ENCODE results near the gene ZBED5.

The ZBED5 gene

DNA sequence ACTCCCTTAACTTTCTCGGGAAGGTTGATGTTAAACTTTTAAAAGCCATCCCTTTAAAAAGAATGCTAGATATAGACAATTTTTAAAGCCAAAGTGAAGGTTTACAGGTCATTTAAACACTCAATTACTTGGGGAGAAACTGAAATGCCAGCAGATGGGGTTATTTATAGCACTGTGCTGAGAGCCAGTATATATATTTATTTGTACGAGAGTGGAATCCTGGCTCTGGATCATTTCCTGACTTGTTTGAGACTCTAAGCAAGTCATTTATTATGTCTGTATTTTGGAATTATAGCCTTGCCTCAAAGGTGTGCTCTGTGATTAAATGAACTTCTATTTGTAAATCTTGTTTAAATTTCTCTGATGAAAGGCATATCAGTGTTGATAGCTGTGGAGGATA lies 6.8 kb upstream of the ZBED5 start:
- DNase-seq (ENCODE audit: insufficient read length, low spot score), result no peak
- FAIRE-seq, result no peak
- TF ChIP-seq POLR2A (IDR thresholded peaks at IDR 0.05; ENCODE audit: low read depth, low read length), result no peak

DNA sequence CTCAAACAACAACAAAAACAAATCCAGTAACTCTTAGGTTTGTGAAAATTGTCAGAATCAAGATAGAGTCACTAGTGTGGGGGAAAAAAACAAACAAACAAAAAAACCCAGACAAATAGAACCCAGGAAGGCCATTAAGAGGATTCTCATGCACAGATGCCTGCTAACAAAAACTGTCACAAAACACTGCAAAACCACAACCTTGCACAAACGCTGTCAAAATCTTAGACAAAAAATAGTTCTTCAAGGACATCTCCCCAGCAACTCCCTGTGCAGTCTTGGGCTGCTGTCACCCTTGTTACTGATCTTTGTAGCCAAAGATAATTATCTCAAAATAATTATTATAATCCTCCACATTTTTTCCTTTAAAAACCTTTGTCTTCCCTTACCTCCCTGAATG lies 4.6 kb upstream of the ZBED5 start:
- no peak for DNase-seq (ENCODE audit: insufficient read length, low spot score)
- no peak for TF ChIP-seq POLR2A (IDR thresholded peaks at IDR 0.05; ENCODE audit: low read depth, low read length)
- no peak for FAIRE-seq

DNA sequence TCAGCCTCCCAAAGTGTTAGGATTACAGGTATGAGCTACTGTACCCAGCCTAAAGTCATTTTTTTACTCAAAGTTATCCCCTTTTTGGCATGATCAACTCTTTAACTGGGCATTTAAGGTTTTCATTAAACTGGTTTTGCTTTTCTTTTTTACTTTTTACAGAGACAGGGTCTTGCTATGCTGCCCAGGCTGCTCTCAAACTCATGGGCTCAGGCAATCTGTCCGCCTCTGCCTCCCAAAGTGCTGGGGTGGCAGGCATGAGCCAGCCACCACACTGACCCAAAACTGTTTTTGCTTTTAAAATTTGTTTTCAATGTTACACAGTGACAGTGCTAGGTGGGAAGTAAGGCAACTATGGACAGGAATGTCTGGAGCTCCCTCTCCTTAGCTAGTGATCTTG lies 3.9 kb upstream of the ZBED5 start:
- DNase-seq (ENCODE audit: insufficient read length, low spot score), result no peak
- no peak for TF ChIP-seq POLR2A (IDR thresholded peaks at IDR 0.05; ENCODE audit: low read depth, low read length)
- no peak for FAIRE-seq

DNA sequence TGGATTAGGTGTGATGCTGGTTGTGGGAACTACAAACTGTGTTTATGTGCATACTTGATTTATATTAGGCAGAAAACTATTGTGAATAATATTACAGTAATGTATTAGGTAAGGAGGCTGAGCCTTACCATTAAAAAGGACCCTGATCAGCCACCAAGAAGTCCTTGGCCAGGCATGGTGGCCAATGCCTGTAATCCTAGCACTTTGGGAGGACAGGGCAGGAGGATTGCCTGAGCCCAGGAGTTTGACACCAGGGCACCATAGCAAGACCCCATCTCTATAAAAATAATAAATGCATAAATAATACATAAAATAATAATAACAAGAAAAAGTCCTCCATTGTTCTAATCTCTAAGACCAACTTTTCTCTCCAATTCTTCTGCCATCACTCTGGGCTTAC lies 3.2 kb upstream of the ZBED5 start:
- FAIRE-seq (no peak), DNase-seq (ENCODE audit: insufficient read length, low spot score) (no peak)
- TF ChIP-seq POLR2A (IDR thresholded peaks at IDR 0.05; ENCODE audit: low read depth, low read length), result no peak

DNA sequence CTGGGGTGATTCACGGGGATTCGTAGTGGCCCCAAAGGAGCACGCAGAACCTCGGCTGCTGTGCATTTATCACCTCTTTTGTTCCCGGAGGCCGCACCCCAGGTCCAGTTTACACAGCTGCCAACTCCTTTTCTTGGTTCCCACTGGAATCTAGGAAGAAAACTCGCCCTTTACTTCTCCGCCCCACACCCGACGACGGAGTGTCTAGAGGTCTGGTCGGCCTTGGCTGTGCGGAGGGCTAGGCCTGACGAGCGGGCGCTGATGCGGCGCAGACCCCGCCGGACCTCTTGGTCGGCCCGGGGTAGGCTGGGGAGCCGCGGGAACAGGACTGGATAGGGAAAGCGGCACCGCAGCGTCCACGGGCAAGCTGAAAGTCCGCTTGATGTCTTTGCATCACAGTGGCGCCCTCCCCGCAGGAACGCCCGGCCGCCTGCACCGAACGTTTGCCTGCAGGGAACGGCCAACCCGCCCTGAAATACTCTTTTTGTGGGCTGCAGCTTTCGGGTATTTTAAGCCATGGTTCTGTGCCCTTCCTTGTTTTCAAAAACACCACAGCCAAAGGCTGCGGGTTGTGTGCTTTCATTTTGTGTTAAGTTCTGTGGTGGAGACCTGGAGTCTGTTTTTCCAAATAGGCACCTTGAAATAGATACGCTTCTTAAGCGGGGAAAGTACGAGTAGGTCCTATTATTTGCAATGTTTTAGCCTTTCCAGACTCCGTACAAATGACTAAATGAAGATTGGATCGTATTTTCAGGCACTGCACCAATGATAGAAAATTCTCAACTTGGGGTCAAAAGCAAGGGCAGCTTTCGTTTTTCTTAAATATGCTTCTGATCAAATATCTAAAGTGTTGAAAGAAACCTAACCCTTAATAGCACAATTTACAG lies 829 bp upstream of the ZBED5 start:
- DNase-seq (ENCODE audit: insufficient read length, low spot score) (peak; percentile 47), FAIRE-seq (no peak)
- TF ChIP-seq POLR2A (IDR thresholded peaks at IDR 0.05; ENCODE audit: low read depth, low read length), result peak; percentile 49; the same call in 1 of the 2 replicates

DNA sequence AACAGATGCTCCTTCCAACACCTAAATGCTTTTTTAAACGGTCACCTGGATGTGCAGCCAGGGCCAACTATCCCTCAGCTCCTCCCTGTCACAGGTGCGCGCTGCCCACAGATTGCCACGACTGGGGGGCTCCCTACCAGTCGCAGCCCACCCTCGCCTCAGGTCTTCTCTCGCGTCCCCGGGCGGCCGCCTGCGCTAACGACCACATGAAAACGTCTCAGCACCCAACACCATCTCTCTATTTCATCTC lies 469 bp downstream of the ZBED5 start:
- FAIRE-seq (no peak), DNase-seq (ENCODE audit: insufficient read length, low spot score) (no peak)
- TF ChIP-seq POLR2A (IDR thresholded peaks at IDR 0.05; ENCODE audit: low read depth, low read length), result peak; percentile 17; the same call in 1 of the 2 replicates

DNA sequence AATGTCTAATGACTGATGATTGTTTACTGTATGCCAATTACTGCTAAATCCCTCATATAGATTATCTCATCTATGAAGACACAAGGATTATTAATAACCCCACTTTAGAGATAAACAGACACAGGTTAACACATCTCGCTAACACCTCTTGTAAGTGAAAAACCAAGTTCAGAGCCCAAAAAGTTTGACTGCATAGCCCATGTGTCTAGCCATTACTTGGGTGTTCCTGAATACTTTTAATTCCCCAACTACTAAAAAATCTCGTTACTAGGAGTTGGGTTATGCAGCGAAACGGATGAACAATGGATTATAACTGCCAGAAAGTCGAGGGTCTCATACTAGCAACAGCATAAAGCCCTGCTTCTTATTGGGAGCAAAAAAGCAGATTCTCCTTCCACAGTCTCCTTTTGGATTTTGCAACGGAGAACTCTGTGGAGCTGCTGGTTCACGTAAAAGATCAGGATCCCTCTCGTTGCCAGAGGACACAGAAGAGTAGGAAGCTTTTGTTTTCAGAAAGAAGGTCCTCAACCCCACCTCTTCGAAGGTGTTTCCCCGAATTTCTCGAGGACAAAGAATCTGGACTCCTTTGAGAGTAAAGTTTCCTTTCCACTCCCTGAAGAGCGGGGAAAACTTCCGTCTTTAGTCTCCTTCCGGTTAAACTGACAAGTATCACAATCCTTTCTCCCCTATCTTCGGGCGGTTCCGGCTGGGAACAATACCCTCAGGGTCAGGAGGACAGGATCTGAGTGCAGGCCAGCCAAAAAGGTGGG lies 979 bp downstream of the ZBED5 start:
- TF ChIP-seq POLR2A (IDR thresholded peaks at IDR 0.05; ENCODE audit: low read depth, low read length), result no peak
- FAIRE-seq (no peak), DNase-seq (ENCODE audit: insufficient read length, low spot score) (peak; percentile 20)

DNA sequence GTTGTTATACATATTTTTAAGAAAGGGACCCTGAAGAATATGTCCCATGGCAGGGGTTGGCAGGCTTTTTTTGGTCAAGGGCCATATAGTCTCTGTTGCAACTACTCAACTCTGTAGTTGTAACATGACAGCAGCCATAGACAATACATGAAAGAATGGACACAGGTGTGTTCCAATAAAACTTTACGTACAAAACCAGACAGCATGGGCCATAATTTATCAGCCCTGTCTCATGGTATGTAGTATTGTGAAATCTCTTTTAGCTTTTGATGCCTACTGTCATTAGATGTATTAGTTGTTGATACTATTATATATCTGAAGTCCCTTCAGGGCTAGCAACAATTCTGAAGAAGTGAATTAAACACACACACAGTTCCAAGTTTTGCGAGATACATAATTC lies 2.6 kb downstream of the ZBED5 start:
- TF ChIP-seq POLR2A (IDR thresholded peaks at IDR 0.05; ENCODE audit: low read depth, low read length), result no peak
- DNase-seq (ENCODE audit: insufficient read length, low spot score) (no peak), FAIRE-seq (no peak)

DNA sequence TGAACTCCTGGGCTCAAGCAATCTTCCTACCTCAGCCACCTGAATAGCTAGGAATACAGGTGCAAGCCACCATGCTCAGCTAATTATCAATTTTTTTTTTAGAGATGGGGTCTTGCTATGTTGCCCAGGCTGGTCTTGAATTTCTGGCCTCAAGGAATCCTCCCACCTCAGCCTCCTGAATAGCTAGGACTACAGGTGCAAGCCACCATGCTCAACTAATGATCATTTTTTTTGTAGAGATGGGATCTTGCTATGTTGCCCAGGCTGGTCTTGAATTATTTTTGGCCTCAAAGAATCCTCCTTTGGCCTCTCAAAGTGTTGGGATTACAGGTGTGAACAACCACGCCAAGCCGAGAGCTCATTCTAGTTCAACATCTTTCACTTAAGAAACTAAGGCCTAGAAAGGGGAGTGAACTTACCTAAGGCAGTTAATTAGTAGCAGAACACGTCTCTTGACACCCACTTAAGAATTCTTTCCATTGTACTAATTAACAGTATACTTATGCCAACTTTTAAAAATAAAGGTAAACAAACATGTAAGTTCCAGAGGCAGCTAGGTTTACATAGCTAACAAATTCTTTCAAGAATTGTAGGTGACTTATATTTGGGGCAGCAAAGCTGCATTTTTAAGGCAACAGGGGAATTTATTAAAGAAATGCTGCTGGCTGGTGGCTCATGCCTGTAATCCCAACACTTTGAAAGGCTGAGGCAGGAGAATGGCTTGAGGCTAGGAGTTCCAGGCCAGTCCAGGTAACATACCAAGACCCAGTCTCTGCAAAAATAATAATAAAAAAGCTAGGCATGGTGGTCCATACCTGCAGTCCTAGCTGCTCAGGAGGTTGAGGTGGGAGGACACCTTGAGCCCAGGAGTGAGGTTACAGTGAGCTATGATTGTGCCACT lies 9.6 kb downstream of the ZBED5 start:
- FAIRE-seq (no peak), DNase-seq (ENCODE audit: insufficient read length, low spot score) (no peak)
- no peak for TF ChIP-seq POLR2A (IDR thresholded peaks at IDR 0.05; ENCODE audit: low read depth, low read length)

DNA sequence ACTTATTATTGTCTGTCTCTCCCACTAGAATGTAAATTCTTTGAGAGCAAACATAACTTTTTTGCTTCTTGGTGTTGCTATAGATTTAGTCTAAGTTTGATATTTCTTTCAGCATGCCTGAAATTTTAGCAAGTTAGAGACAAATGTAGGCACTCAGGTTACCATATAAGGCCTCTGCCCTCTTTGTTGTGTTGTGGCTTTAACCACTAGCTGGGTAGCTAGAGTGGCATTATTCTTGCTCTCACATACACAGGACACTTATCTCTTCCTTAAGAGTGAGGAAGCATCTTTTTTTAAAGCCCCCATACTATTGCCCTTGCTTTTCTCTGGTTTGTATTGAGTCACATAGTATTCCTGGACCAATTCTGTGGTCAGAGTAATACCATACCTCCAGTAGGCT lies 11.2 kb downstream of the ZBED5 start:
- DNase-seq (ENCODE audit: insufficient read length, low spot score) (no peak), FAIRE-seq (no peak)
- no peak for TF ChIP-seq POLR2A (IDR thresholded peaks at IDR 0.05; ENCODE audit: low read depth, low read length)

DNA sequence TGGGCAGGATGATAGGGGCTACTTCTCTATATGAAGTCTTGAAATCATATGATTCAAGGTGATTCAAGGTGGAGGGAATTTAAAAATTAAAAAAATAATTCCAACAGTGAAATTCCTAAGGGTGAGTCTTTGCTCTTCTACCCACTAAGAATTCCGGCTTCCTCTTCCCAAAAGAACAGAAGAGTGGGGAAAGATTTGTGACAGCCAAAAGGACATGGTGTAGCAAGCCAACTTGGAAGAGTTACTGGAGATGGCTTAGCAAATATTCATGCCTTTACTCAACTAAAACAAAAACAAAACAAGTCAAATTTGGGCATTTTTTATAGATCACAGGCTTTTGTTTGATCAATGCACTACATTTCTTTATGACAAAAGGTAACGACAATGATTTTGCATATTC lies 12.3 kb downstream of the ZBED5 start:
- TF ChIP-seq POLR2A (IDR thresholded peaks at IDR 0.05; ENCODE audit: low read depth, low read length), result no peak
- no peak for DNase-seq (ENCODE audit: insufficient read length, low spot score)
- no peak for FAIRE-seq

DNA sequence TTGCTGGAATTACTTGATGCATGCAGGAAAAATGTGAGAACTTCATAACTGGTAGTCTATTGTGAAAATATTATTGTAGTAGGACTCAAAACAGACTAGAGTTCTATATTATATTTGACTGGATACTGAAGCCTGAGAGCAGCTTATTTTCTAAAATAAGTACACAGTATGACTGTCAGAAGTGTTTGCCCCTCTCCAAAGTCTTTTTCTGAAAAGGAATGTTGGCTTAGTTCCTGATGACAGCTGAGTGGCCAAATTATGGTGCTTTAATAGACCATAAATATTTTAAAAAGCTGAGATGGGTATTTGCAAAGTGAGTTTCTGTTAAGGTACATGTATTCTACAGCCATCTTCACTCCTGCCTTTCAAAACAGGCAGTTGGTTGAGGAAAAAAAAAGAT lies 13.1 kb downstream of the ZBED5 start:
- no peak for TF ChIP-seq POLR2A (IDR thresholded peaks at IDR 0.05; ENCODE audit: low read depth, low read length)
- DNase-seq (ENCODE audit: insufficient read length, low spot score) (no peak), FAIRE-seq (no peak)

DNA sequence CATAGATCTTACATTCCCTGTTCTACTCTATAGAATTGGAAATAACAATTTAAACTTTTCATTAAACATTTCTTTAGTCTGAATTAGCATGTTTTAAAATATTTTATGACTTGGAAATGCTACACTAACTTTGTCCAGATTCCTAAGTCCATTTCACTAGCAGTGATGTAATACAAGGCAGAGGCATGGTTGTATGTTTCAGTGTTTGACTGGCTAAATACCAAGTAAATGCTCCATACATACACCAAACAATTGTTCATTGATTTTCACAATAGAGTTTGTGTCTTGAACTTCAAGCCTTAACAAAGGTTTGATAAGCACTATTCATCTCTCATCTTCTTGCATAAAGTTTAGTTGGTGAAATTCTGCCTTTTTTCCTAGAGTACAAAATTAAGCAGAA lies 13.5 kb downstream of the ZBED5 start:
- no peak for TF ChIP-seq POLR2A (IDR thresholded peaks at IDR 0.05; ENCODE audit: low read depth, low read length)
- no peak for FAIRE-seq

DNA sequence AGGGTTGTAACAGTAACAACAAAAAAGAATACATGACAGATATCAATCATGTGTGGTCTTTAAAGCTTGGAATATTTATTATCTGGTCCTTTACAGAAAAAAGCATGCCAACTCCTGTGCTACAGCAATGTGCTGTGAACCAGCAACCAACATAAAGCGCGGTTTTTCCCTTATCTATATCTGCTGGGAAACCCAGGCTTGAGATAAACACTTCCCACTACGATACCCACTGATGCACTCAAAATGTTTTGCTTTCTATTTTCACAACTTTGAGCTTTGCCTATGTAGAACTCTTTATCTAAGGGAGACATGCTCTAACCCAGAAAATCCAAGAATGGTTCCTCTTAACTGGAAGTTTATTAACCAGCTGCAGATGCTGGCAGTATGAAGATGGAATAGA lies 19.0 kb downstream of the ZBED5 start:
- FAIRE-seq, result no peak
- DNase-seq (ENCODE audit: insufficient read length, low spot score), result no peak
- TF ChIP-seq POLR2A (IDR thresholded peaks at IDR 0.05; ENCODE audit: low read depth, low read length), result no peak

More for the DNA sequence above, 13.5 kb downstream of the ZBED5 start:
- no peak for DNase-seq (ENCODE audit: insufficient read length, low spot score)
